Transverse colon (tissue), 4 donors: ENCODE measurements around the gene DMGDH. TPM values are rescaled to one million over a fixed set of nuclear protein-coding genes. Genes with fewer than 3 reads are reported as not detected.

Experiments
- DNase-seq: peaks from one replicate; pipeline ENCODE4 v3.0.0-alpha.2; 2019
- H3K27ac ChIP-seq, 4 donors: fragments of 200-600 bp; sonication (generic); 2 replicates each; pipeline ENCODE4 v1.5.1; 2016 to 2018; ENCODE audit warnings: inconsistent platforms in 4 of 4
- H3K27me3 ChIP-seq: fragments of 200-600 bp; sonication (generic); 2 replicates; pipeline ENCODE4 v1.5.1; 2017; ENCODE audit warnings: inconsistent platforms
- H3K36me3 ChIP-seq, 4 donors: fragments of 200-600 bp; sonication (generic); 2 replicates each; pipeline ENCODE4 v1.5.1; 2017 to 2019; ENCODE audit warnings: inconsistent platforms in 4 of 4
- H3K4me1 ChIP-seq, 4 donors: fragments of 200-600 bp; sonication (generic); 2 replicates each; pipeline ENCODE4 v1.5.1; 2017 to 2020; ENCODE audit warnings: inconsistent platforms in 4 of 4
- H3K4me3 ChIP-seq, 4 donors: fragments of 200-600 bp; sonication (generic); 1 replicate in 1 of 4; 2 replicates in 3 of 4; pipeline versions ENCODE4 v1.5.1 to v1.6.1; 2017 to 2019; ENCODE audit warnings: inconsistent platforms in 4 of 4
- H3K9me3 ChIP-seq, 2 donors: fragments of 200-600 bp; sonication (generic); 2 replicates each; pipeline ENCODE4 v1.5.1; 2017 to 2019; ENCODE audit warnings: inconsistent platforms in 2 of 2
- EP300 ChIP-seq: sonication (generic); formaldehyde crosslinking; IDR thresholded peaks from one replicate; pipeline ENCODE4 v1.6.1; 2017; ENCODE audit warnings: antibody characterized with exemption, low read depth
- POLR2A ChIP-seq: fragments of 450-650 bp; IDR thresholded peaks from one replicate; pipeline ENCODE4 v1.6.1; 2016; ENCODE audit warnings: antibody characterized with exemption, mild to moderate bottlenecking, moderate library complexity
- POLR2AphosphoS5 ChIP-seq, 3 donors: sonication (generic); formaldehyde crosslinking; IDR thresholded peaks; one replicate each; pipeline ENCODE4 v1.6.1; 2016; ENCODE audit warnings: antibody characterized with exemption in 3 of 3
- WGBS, 2 donors: methylation state at CpG; one replicate each; pipeline ENCODE4 v1.1.5; 2018; ENCODE audit warnings: low coverage in 1 of 2; 5-methylcytosine and 5-hydroxymethylcytosine counted together
- in situ Hi-C, 4 donors: fragments of 200-750 bp; cut with MboI; loops; one replicate each; pipeline versions ENCODE4 v1.15.0 to v1.15.1; 2017; ENCODE audit warnings: low sequenced_read_pairs in 3 of 4, low pct_ligation_motif_present in 1 of 4, low pct_unique_long_range_greater_than_20kb in 1 of 4
- intact Hi-C: fragments of 100-400 bp; cut with DNase I; formaldehyde crosslinking; loops from one replicate; pipeline ENCODE4 v1.15.1; 2023; ENCODE audit warnings: low total_unique reads
- total RNA-seq, 4 donors: library from RNA; depleted of rRNA; stranded (reverse); fragments of >200 nt; gene quantifications; one replicate each; pipeline ENCODE4 v1.1.0, GENCODE V29; 2016
- TF ChIP-seq, protein P1 (sequence below), 5 experiments: fragments of 200-600 bp in 3 of 5; fragments of 450-650 bp in 2 of 5; sonication (generic) in 3 of 5; IDR thresholded peaks; 1 replicate in 2 of 5; 2 replicates in 3 of 5; pipeline ENCODE4 v1.5.1; 2016 to 2017; ENCODE audit warnings: antibody characterized with exemption in 5 of 5, inconsistent platforms in 3 of 5, mild to moderate bottlenecking in 2 of 5, moderate library complexity in 1 of 5

Gene DMGDH
- total RNA-seq, 4 donors from 2014 or later: 0.41 to 2.7 TPM; not detected in 2

DNA sequence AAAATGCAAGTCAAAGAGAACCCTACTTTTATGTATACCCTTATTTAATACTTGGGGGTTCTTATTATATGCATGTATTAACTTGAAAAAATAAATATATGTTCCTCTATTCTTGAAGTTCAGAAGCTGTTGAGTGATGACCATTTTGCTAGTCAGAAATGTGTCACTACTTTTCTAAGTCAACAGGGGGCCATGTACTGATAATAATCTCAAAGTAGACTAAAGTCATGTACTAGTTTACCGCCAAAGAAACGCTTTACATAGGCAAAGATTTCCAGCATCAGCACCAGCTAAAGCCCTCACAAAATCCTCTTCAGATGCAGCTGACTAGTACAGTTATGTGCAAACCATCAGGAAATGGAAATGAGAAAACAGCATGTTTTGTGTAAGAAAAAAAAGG, 36.4 kb upstream of the DMGDH start:
- 79 to 92% methylated on average over 2 of the region's 2 CpGs for WGBS, 2 donors
- Histone ChIP-seq H3K9me3 (no peaks in the 10 kb centered on the region), H3K27me3 (peaks cover 16% of the 10 kb centered on the region), H3K4me3 (no peak overlapping the region), H3K27ac (no peak overlapping the region), H3K36me3 (no peaks in the 10 kb centered on the region), H3K4me1 (peaks cover 0 to 5% (median 0%) of the 10 kb centered on the region in 4 donors)
- DNase-seq: no peak
- intact Hi-C loops: no loop called here
- in situ Hi-C loops: no loop called here
- TF ChIP-seq POLR2A (no peak), POLR2AphosphoS5 (IDR thresholded peaks at IDR 0.05) (no peak), EP300 (no peak)
- TF ChIP-seq, protein P1, sequence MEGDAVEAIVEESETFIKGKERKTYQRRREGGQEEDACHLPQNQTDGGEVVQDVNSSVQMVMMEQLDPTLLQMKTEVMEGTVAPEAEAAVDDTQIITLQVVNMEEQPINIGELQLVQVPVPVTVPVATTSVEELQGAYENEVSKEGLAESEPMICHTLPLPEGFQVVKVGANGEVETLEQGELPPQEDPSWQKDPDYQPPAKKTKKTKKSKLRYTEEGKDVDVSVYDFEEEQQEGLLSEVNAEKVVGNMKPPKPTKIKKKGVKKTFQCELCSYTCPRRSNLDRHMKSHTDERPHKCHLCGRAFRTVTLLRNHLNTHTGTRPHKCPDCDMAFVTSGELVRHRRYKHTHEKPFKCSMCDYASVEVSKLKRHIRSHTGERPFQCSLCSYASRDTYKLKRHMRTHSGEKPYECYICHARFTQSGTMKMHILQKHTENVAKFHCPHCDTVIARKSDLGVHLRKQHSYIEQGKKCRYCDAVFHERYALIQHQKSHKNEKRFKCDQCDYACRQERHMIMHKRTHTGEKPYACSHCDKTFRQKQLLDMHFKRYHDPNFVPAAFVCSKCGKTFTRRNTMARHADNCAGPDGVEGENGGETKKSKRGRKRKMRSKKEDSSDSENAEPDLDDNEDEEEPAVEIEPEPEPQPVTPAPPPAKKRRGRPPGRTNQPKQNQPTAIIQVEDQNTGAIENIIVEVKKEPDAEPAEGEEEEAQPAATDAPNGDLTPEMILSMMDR (IDR thresholded peaks at IDR 0.05): no peak

DNA sequence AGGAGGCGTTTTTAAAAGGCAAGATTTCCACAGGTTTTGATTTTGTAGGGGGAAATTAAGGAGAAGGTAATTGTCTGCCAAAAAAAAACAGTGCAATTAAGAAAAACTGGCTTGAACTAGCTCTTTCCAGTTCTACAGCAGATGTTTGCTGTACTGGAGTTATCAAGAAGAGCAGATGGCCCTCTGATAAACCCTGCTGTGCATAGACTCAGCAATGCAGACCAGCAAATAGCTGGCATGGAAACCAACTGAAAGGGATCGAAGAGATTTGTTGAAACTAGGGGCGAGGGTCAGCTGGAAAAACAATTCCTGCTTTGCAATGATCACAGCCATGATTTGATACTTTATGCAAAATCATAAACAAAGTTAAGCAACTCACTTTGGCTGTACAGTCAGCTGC, 24.3 kb upstream of the DMGDH start:
- H3K4me1 ChIP-seq: no peaks in the 10 kb centered on the region
- H3K9me3 ChIP-seq: no peaks in the 10 kb centered on the region
- no peak for TF ChIP-seq EP300
- TF ChIP-seq, protein P1 (IDR thresholded peaks at IDR 0.05): no peak
- no peak for TF ChIP-seq POLR2A
- TF ChIP-seq POLR2AphosphoS5 (IDR thresholded peaks at IDR 0.05): no peak
- in situ Hi-C loops (no loop called here), intact Hi-C loops (no loop called here)
- no peak overlapping the region for H3K4me3 ChIP-seq
- no peak overlapping the region for H3K27ac ChIP-seq
- DNase-seq: no peak
- H3K36me3 ChIP-seq: no peaks in the 10 kb centered on the region
- H3K27me3 ChIP-seq: no peaks in the 10 kb centered on the region
- 31 to 37% methylated on average over 3 of the region's 3 CpGs for WGBS, 2 donors

DNA sequence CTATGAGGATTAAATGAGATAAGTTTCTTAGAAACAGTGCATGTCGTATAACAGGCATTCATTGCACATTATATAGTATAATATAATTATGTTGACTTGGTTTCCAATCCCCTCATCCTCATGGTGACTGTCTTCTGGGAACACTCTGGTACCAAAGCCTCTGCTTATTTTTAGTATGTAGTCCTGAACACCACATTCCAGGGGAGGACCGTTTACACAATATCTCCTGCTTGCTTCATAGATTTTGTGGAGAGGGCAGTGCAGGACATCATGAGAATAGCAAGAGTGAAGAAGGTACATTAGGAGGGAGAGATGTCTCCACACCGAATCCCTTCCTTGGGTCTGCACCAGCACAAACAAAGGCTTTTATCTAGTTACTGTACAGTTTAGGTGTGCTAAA, 21.6 kb upstream of the DMGDH start:
- H3K4me3 ChIP-seq: no peak overlapping the region

DNA sequence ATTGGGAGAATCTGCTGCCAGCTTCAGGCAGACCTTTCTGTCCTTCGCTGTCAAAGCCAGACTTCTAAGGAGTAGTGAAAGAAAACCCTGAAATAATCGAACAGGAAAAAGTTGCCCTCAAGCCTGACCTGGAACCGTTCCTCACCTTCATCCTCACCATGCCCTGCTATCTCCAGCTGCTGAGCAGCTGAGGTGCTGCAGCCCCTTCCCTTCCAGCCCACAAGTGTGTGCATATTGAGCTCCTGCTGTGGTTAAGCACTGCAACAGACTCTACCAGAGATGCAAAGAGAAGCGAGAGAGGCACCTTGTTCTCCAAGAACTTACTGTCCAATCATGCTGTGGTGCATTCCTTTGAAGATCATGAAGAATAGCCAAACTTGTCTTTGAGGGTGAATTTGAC, 19.0 kb upstream of the DMGDH start:
- H3K4me1 ChIP-seq: no peaks in the 10 kb centered on the region
- H3K36me3 ChIP-seq: no peaks in the 10 kb centered on the region
- no peak for DNase-seq
- no peaks in the 10 kb centered on the region for H3K9me3 ChIP-seq
- no peak overlapping the region for H3K4me3 ChIP-seq
- intact Hi-C loops: no loop called here
- no peaks in the 10 kb centered on the region for H3K27me3 ChIP-seq
- TF ChIP-seq, protein P1 (IDR thresholded peaks at IDR 0.05): no peak
- TF ChIP-seq EP300 (no peak), POLR2AphosphoS5 (IDR thresholded peaks at IDR 0.05) (no peak), POLR2A (no peak)
- in situ Hi-C loops: no loop called here
- no peak overlapping the region for H3K27ac ChIP-seq
- WGBS, 2 donors: 82% methylated on average over 4 of the region's 4 CpGs; no CpG with 5 or more reads in 1 of the 2 donors

More for the DNA sequence above, 21.6 kb upstream of the DMGDH start:
- 45 to 56% methylated on average over 3 of the region's 3 CpGs for WGBS, 2 donors
- in situ Hi-C loops: no loop called here
- DNase-seq: no peak
- TF ChIP-seq POLR2A (no peak), EP300 (no peak), POLR2AphosphoS5 (IDR thresholded peaks at IDR 0.05) (no peak)
- TF ChIP-seq, protein P1 (IDR thresholded peaks at IDR 0.05): no peak
- intact Hi-C loops: no loop called here
- no peaks in the 10 kb centered on the region for H3K36me3 ChIP-seq
- H3K27ac ChIP-seq: no peak overlapping the region
- no peaks in the 10 kb centered on the region for H3K9me3 ChIP-seq
- no peaks in the 10 kb centered on the region for H3K4me1 ChIP-seq
- no peaks in the 10 kb centered on the region for H3K27me3 ChIP-seq
